BE2C (cell line): Measurements from ENCODE around the gene GFRAL.

Experiments
- DNase-seq: peaks from one replicate; pipeline ENCODE4 v3.0.0-alpha.2; 2020
- H3K27me3 ChIP-seq: fragments of 250-450 bp; sonication (Bioruptor Pico); 2 replicates; pipeline ENCODE4 v1.5.1; 2020; ENCODE audit warnings: mild to moderate bottlenecking
- H3K36me3 ChIP-seq: fragments of 250-450 bp; sonication (Bioruptor Pico); 2 replicates; pipeline ENCODE4 v1.5.1; 2020; ENCODE audit warnings: mild to moderate bottlenecking
- H3K4me1 ChIP-seq: fragments of 250-450 bp; sonication (Bioruptor Pico); 2 replicates; pipeline ENCODE4 v1.5.1; 2020
- H3K4me3 ChIP-seq: 2 replicates; pipeline ENCODE4 v1.5.1; 2011; ENCODE audit warnings: low read depth, low read length
- H3K9me3 ChIP-seq: fragments of 250-450 bp; sonication (Bioruptor Pico); 2 replicates; pipeline ENCODE4 v1.5.1; 2020
- CTCF ChIP-seq: IDR thresholded peaks from 2 replicates; pipeline ENCODE4 v1.5.1; 2012; ENCODE audit warnings: mild to moderate bottlenecking, low read depth, low read length

The GFRAL gene

GRCh38 chr6:55377150-55377549 lies 49.9 kb downstream of the GFRAL start:
- Histone ChIP-seq H3K9me3 (no peaks in the 10 kb centered on the region), H3K27me3 (no peaks in the 10 kb centered on the region), H3K36me3 (no peaks in the 10 kb centered on the region), H3K4me1 (no peaks in the 10 kb centered on the region), H3K4me3 (no peak overlapping the region)
- no peak for TF ChIP-seq CTCF
- DNase-seq = no peak

- Histone ChIP-seq H3K27me3 (no peaks in the 10 kb centered on the region), H3K4me1 (no peaks in the 10 kb centered on the region), H3K9me3 (no peaks in the 10 kb centered on the region), H3K36me3 (no peaks in the 10 kb centered on the region), H3K4me3 (no peak overlapping the region)
- TF ChIP-seq CTCF = no peak
- no peak for DNase-seq
Measured at GRCh38 chr6:55379471-55379870, 52.2 kb downstream of the GFRAL start.

- H3K27me3 ChIP-seq = no peaks in the 10 kb centered on the region
- H3K9me3 ChIP-seq = no peaks in the 10 kb centered on the region
- H3K4me3 ChIP-seq = no peak overlapping the region
- H3K36me3 ChIP-seq = no peaks in the 10 kb centered on the region
- H3K4me1 ChIP-seq = no peaks in the 10 kb centered on the region
- DNase-seq = no peak
- TF ChIP-seq CTCF = no peak
Measured at GRCh38 chr6:55379895-55380294, 52.6 kb downstream of the GFRAL start.

- no peak for DNase-seq
- Histone ChIP-seq H3K36me3 (no peaks in the 10 kb centered on the region), H3K9me3 (no peaks in the 10 kb centered on the region), H3K4me1 (no peaks in the 10 kb centered on the region), H3K4me3 (no peak overlapping the region), H3K27me3 (no peaks in the 10 kb centered on the region)
- no peak for TF ChIP-seq CTCF
Measured at GRCh38 chr6:55388211-55388610, 60.9 kb downstream of the GFRAL start.

GRCh38 chr6:55395871-55396270 lies 68.6 kb downstream of the GFRAL start:
- H3K9me3 ChIP-seq = no peaks in the 10 kb centered on the region
- H3K4me3 ChIP-seq = no peak overlapping the region
- H3K36me3 ChIP-seq = no peaks in the 10 kb centered on the region
- no peaks in the 10 kb centered on the region for H3K27me3 ChIP-seq
- no peak for TF ChIP-seq CTCF
- DNase-seq = no peak
- no peaks in the 10 kb centered on the region for H3K4me1 ChIP-seq

- no peak for TF ChIP-seq CTCF
- H3K36me3 ChIP-seq = no peaks in the 10 kb centered on the region
- no peak for DNase-seq
- H3K27me3 ChIP-seq = no peaks in the 10 kb centered on the region
- H3K9me3 ChIP-seq = no peaks in the 10 kb centered on the region
- H3K4me3 ChIP-seq = no peak overlapping the region
- H3K4me1 ChIP-seq = no peaks in the 10 kb centered on the region
Measured at GRCh38 chr6:55397986-55398385, 70.7 kb downstream of the GFRAL start.
